T-cell (primary cell): ENCODE data around the gene GRIN3B. TPM values are rescaled to one million over a fixed set of nuclear protein-coding genes. Genes with fewer than 3 reads are reported as not detected.

Source experiments
- ATAC-seq, 4 experiments: fragments of 200-7000 bp in 3 of 4; fragments of 150-1000 bp in 1 of 4; cut with Tn5 transposase; replicated peaks in 1 of 4; 1 replicate in 3 of 4; 2 replicates in 1 of 4; pipeline ENCODE4 v1.10.0; 2021; ENCODE audit warnings: moderate library complexity in 3 of 4, mild to moderate bottlenecking in 2 of 4, moderate number of reproducible peaks in 1 of 4
- CTCF ChIA-PET, 2 donors: fragments of 300-600 bp; sonication (Branson Sonifier 250); formaldehyde crosslinking; loops; one replicate each; lab custom pipeline; 2022; ENCODE audit warnings: antibody characterized with exemption in 2 of 2; lab: Charles Lee
- POLR2A ChIA-PET, 2 donors: fragments of 300-600 bp; sonication (Branson Sonifier 250); formaldehyde crosslinking; loops; one replicate each; lab custom pipeline; 2022; ENCODE audit warnings: antibody characterized with exemption in 2 of 2; lab: Charles Lee
- DNase-seq, 35 experiments: peaks; one replicate each; pipeline versions ENCODE4 v3.0.0 to v3.0.0-alpha.2; 2013 to 2023
- H3K27ac ChIP-seq: one replicate; pipeline ENCODE4 v1.5.1; 2013; ENCODE audit warnings: low read length
- H3K27me3 ChIP-seq, 2 experiments: replicated peaks in 1 of 2; 1 replicate in 1 of 2; 2 replicates in 1 of 2; pipeline versions ENCODE4 v1.6.1 to v1.7.0; 2013; ENCODE audit warnings: low read length in 1 of 2, mixed read lengths in 1 of 2; ENCODE audit not compliant: control insufficient read depth in 2 of 2, insufficient read depth in 2 of 2; ENCODE audit errors: extremely low read depth in 1 of 2
- H3K36me3 ChIP-seq, 2 donors: 1 replicate in 1 of 2; 2 replicates in 1 of 2; pipeline versions ENCODE4 v1.6.1 to v1.7.0; 2013; ENCODE audit warnings: low read length in 1 of 2; ENCODE audit not compliant: control insufficient read depth in 2 of 2, insufficient read depth in 1 of 2; ENCODE audit errors: extremely low read depth in 1 of 2
- H3K4me1 ChIP-seq, 2 experiments: 1 replicate in 1 of 2; 2 replicates in 1 of 2; pipeline versions ENCODE4 v1.6.1 to v1.7.0; 2013; ENCODE audit warnings: low read length in 2 of 2, mixed read lengths in 1 of 2; ENCODE audit not compliant: insufficient read depth in 2 of 2, control insufficient read depth in 1 of 2; ENCODE audit errors: extremely low read depth in 1 of 2
- H3K4me3 ChIP-seq, 2 donors: 1 replicate in 1 of 2; 2 replicates in 1 of 2; pipeline versions ENCODE4 v1.5.1 to v1.7.0; 2013; ENCODE audit warnings: mild to moderate bottlenecking in 2 of 2, low read length in 1 of 2, moderate library complexity in 1 of 2; ENCODE audit not compliant: control insufficient read depth in 1 of 2; ENCODE audit errors: extremely low read depth in 1 of 2
- H3K9me3 ChIP-seq: 2 replicates; pipeline ENCODE4 v1.7.0; 2013
- H3K27ac Mint-ChIP-seq, 2 donors: one replicate each; pipeline ENCODE4 v1.8.0; 2020 to 2021; ENCODE audit warnings: mild to moderate bottlenecking in 2 of 2, mixed read lengths in 2 of 2
- H3K27me3 Mint-ChIP-seq, 2 donors: one replicate each; pipeline ENCODE4 v1.8.0; 2021 to 2022; ENCODE audit warnings: mixed read lengths in 2 of 2
- H3K36me3 Mint-ChIP-seq: one replicate; pipeline ENCODE4 v1.8.0; 2021; ENCODE audit warnings: mixed read lengths
- H3K4me1 Mint-ChIP-seq, 3 donors: one replicate each; pipeline ENCODE4 v1.8.0; 2020 to 2022; ENCODE audit warnings: mixed read lengths in 3 of 3, mild to moderate bottlenecking in 1 of 3
- H3K4me3 Mint-ChIP-seq, 3 donors: one replicate each; pipeline ENCODE4 v1.8.0; 2020 to 2022; ENCODE audit warnings: mild to moderate bottlenecking in 3 of 3, mixed read lengths in 3 of 3, moderate library complexity in 3 of 3
- H3K9me3 Mint-ChIP-seq, 3 donors: one replicate each; pipeline ENCODE4 v1.8.0; 2020 to 2022; ENCODE audit warnings: mixed read lengths in 3 of 3
- WGBS: methylation state at CpG from one replicate; pipeline ENCODE4 v1.1.5; 2013; ENCODE audit warnings: missing lambda C conversion rate; ENCODE audit not compliant: insufficient coverage; 5-methylcytosine and 5-hydroxymethylcytosine counted together
- total RNA-seq, 35 experiments: library from RNA in 6 of 35; stranded (reverse) in 6 of 35; fragments of 120-200 nt in 1 of 35; gene quantifications; one replicate each; pipeline versions ENCODE4 v1.2.1 to v1.2.4 and lab custom pipeline; 2013 to 2026

Gene GRIN3B
- total RNA-seq, 5 donors from 2014 or later (not counting 1 experiment from before 2014, with no cell fraction given), result 0.07 to 0.44 (median 0.09) TPM; not detected in 2

GRCh38 chr19:989381-990081 is 10.7 kb upstream of the GRIN3B start:
- no peak for DNase-seq
- Mint-ChIP-seq H3K27ac (no peak overlapping the region), H3K27me3 (no peaks in the 10 kb centered on the region), H3K4me3 (no peak overlapping the region), H3K36me3 (peaks cover 13% of the 10 kb centered on the region), H3K4me1 (peaks cover 8 to 12% (median 12%) of the 10 kb centered on the region in 3 donors), H3K9me3 (no peaks in the 10 kb centered on the region)
- peaks cover 33 to 35% of the 10 kb centered on the region in 2 donors for H3K36me3 ChIP-seq
- peaks cover 4 to 22% of the 10 kb centered on the region in 2 experiments for H3K4me1 ChIP-seq
- no peaks in the 10 kb centered on the region for H3K27me3 ChIP-seq
- CTCF ChIA-PET, result no interaction called here
- H3K4me3 ChIP-seq, result no peak overlapping the region
- no peak for ATAC-seq
- WGBS, result 89% methylated on average over 24 of the region's 25 CpGs
- POLR2A ChIA-PET, result no interaction called here
- H3K27ac ChIP-seq, result no peak overlapping the region
- no peaks in the 10 kb centered on the region for H3K9me3 ChIP-seq

- Mint-ChIP-seq H3K27me3 (no peaks in the 10 kb centered on the region), H3K9me3 (no peaks in the 10 kb centered on the region), H3K27ac (no peak overlapping the region), H3K4me1 (peaks cover 2 to 7% (median 6%) of the 10 kb centered on the region in 3 donors), H3K4me3 (no peak overlapping the region), H3K36me3 (peaks cover 13% of the 10 kb centered on the region)
- no peak overlapping the region for H3K4me3 ChIP-seq
- ATAC-seq, result no peak
- H3K27me3 ChIP-seq, result no peaks in the 10 kb centered on the region
- H3K36me3 ChIP-seq, result peaks cover 33 to 35% of the 10 kb centered on the region in 2 donors
- DNase-seq, result no peak
- CTCF ChIA-PET, result no interaction called here
- 95% methylated on average over 23 of the region's 27 CpGs for WGBS
- H3K4me1 ChIP-seq, result peaks cover 0 to 16% of the 10 kb centered on the region in 2 experiments
- POLR2A ChIA-PET, result interaction anchor here in 1 of 2 donors (0.6 kb wide), 1 partner anchor 40 kb away, joined by 5 read pairs; no protein-coding TSS in a partner anchor
- no peaks in the 10 kb centered on the region for H3K9me3 ChIP-seq
- no peak overlapping the region for H3K27ac ChIP-seq
Observed at GRCh38 chr19:990119-990571, 10.1 kb upstream of the GRIN3B start.

- no peak overlapping the region for H3K27ac Mint-ChIP-seq
- H3K4me3 Mint-ChIP-seq, result no peak overlapping the region
- H3K4me1 ChIP-seq, result peaks cover 0 to 18% of the 10 kb centered on the region in 2 experiments
- no peaks in the 10 kb centered on the region for H3K9me3 Mint-ChIP-seq
- peaks cover 0 to 5% of the 10 kb centered on the region in 2 experiments for H3K27me3 ChIP-seq
- H3K9me3 ChIP-seq, result no peaks in the 10 kb centered on the region
- peaks cover 13% of the 10 kb centered on the region for H3K36me3 Mint-ChIP-seq
- H3K36me3 ChIP-seq, result peaks cover 33 to 34% of the 10 kb centered on the region in 2 donors
- H3K27me3 Mint-ChIP-seq, result no peaks in the 10 kb centered on the region
- H3K4me3 ChIP-seq, result no peak overlapping the region
- ATAC-seq, result no peak
- CTCF ChIA-PET, result no interaction called here
- no peak for DNase-seq
- 94% methylated on average over 23 of the region's 23 CpGs for WGBS
- H3K27ac ChIP-seq, result no peak overlapping the region
- peaks cover 0 to 3% (median 2%) of the 10 kb centered on the region in 3 donors for H3K4me1 Mint-ChIP-seq
- POLR2A ChIA-PET, result interaction anchor here in 1 of 2 donors (0.6 kb wide), 1 partner anchor 41 kb away, joined by 5 read pairs; no protein-coding TSS in a partner anchor
Observed at GRCh38 chr19:990746-991145, 9.5 kb upstream of the GRIN3B start.

- Histone ChIP-seq H3K9me3 (no peaks in the 10 kb centered on the region), H3K4me1 (peaks cover 2 to 24% of the 10 kb centered on the region in 2 experiments), H3K4me3 (no peak overlapping the region), H3K36me3 (peaks cover 28 to 30% of the 10 kb centered on the region in 2 donors), H3K27ac (no peak overlapping the region), H3K27me3 (peaks cover 0 to 11% of the 10 kb centered on the region in 2 experiments)
- H3K36me3 Mint-ChIP-seq, result peaks cover 13% of the 10 kb centered on the region
- no peak overlapping the region for H3K4me3 Mint-ChIP-seq
- DNase-seq (peak in 31 of 35 experiments; percentile 28 to 72 (median 59)), ATAC-seq (peak; percentile 22 to 67 (median 42))
- no peak overlapping the region for H3K27ac Mint-ChIP-seq
- 92% methylated on average over 21 of the region's 47 CpGs for WGBS
- POLR2A ChIA-PET, result no interaction called here
- H3K9me3 Mint-ChIP-seq, result no peaks in the 10 kb centered on the region
- H3K4me1 Mint-ChIP-seq, result peaks cover 2 to 4% (median 3%) of the 10 kb centered on the region in 3 donors
- CTCF ChIA-PET, result no interaction called here
- no peaks in the 10 kb centered on the region for H3K27me3 Mint-ChIP-seq
Observed at GRCh38 chr19:991174-991931, 8.9 kb upstream of the GRIN3B start.

- ATAC-seq, result no peak
- ChIA-PET POLR2A (interaction anchor here in 1 of 2 donors (0.5 kb wide), 1 partner anchor 255 kb away, joined by 3 read pairs; no protein-coding TSS in a partner anchor), CTCF (no interaction called here)
- Histone ChIP-seq H3K4me1 (peaks cover 2 to 31% of the 10 kb centered on the region in 2 experiments), H3K9me3 (no peaks in the 10 kb centered on the region), H3K36me3 (peaks cover 23 to 30% of the 10 kb centered on the region in 2 donors), H3K27me3 (peaks cover 0 to 16% of the 10 kb centered on the region in 2 experiments), H3K27ac (no peak overlapping the region), H3K4me3 (no peak overlapping the region)
- DNase-seq, result no peak
- peaks cover 7% of the 10 kb centered on the region for H3K36me3 Mint-ChIP-seq
- H3K9me3 Mint-ChIP-seq, result no peaks in the 10 kb centered on the region
- no peaks in the 10 kb centered on the region for H3K27me3 Mint-ChIP-seq
- H3K4me1 Mint-ChIP-seq, result peaks cover 6 to 11% (median 7%) of the 10 kb centered on the region in 3 donors
- H3K27ac Mint-ChIP-seq, result no peak overlapping the region
- WGBS, result 95% methylated on average over 21 of the region's 42 CpGs
- H3K4me3 Mint-ChIP-seq, result no peak overlapping the region
Observed at GRCh38 chr19:991932-992669, 8.1 kb upstream of the GRIN3B start.

- Mint-ChIP-seq H3K27ac (peak overlapping the region in 1 of 2 donors; percentile 15), H3K27me3 (no peaks in the 10 kb centered on the region), H3K4me1 (peaks cover 6 to 11% (median 9%) of the 10 kb centered on the region in 3 donors), H3K4me3 (no peak overlapping the region), H3K36me3 (peaks cover 3% of the 10 kb centered on the region), H3K9me3 (no peaks in the 10 kb centered on the region)
- no peak overlapping the region for H3K4me3 ChIP-seq
- no peak for DNase-seq
- H3K4me1 ChIP-seq, result peaks cover 2 to 34% of the 10 kb centered on the region in 2 experiments
- H3K36me3 ChIP-seq, result peaks cover 23 to 30% of the 10 kb centered on the region in 2 donors
- no peaks in the 10 kb centered on the region for H3K9me3 ChIP-seq
- 97% methylated on average over 12 of the region's 13 CpGs for WGBS
- POLR2A ChIA-PET, result no interaction called here
- no peak for ATAC-seq
- H3K27me3 ChIP-seq, result peaks cover under 1 to 21% of the 10 kb centered on the region in 2 experiments
- H3K27ac ChIP-seq, result no peak overlapping the region
- CTCF ChIA-PET, result no interaction called here
Observed at GRCh38 chr19:992670-993055, 7.6 kb upstream of the GRIN3B start.
